H4 (cell line): Measurements from ENCODE around the gene PRPF39. TPM values are rescaled to one million over a fixed set of nuclear protein-coding genes. Genes with fewer than 3 reads are reported as not detected.
"Not testable (repeated sequence)": the region's sequence is repeated elsewhere in the genome, so short reads cannot be mapped to it uniquely, and the experiment has no call there.

Source experiments
- DNase-seq: peaks from one replicate; pipeline ENCODE4 v3.0.0-alpha.2; 2015; ENCODE audit warnings: low spot score
- total RNA-seq: library from RNA; depleted of rRNA; stranded (reverse); fragments of >200 nt; shearing (Covaris generic); gene quantifications from 2 replicates; pipeline ENCODE4 v1.2.3, GENCODE V29; 2014; rRNA removed

PRPF39 gene
- total RNA-seq, 1 experiment from 2014 or later = 13.7 TPM

DNA sequence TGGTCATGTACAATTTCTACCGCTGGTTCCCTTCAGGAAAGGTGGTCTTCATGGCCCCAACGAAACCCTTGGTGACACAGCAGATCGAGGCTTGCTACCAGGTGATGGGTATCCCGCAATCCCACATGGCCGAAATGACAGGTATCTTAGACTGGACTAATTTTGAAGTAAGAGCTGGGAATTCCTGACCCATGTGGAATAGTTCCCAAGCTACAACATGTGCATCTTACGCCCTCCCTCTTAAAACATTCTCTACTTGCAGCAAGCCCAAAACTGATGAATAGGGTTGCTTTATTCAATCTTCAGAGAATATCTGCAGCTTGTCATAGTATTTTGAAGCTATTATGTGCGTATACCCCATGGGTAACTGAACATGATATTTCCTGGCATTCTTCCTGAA, 52.5 kb downstream of the PRPF39 start:
- no peak for DNase-seq

DNA sequence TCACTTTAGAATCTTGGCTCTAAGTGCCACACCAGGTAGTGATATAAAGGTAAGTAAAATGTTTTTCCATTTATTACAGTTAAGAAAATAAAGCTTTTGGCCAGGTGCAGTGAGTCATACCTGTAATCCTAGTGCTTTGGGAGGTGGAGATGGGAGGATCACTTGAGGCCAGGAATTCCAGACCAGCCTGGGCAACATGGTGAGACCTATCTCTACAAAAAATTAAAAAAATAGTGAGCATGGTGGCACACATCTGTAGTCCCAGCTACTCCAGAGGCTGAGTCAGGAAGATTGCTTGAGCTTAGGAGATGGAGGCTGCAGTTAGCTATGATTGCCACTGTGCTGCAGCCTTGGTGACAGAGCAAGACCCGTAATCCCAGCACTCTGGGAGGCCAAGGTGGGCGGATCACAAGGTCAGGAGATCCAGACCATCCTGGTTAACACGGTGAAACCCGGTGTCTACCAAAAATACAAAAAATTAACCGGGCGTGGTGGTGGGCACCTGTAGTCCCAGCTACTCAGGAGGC, 56.8 kb downstream of the PRPF39 start:
- DNase-seq = no peak

DNA sequence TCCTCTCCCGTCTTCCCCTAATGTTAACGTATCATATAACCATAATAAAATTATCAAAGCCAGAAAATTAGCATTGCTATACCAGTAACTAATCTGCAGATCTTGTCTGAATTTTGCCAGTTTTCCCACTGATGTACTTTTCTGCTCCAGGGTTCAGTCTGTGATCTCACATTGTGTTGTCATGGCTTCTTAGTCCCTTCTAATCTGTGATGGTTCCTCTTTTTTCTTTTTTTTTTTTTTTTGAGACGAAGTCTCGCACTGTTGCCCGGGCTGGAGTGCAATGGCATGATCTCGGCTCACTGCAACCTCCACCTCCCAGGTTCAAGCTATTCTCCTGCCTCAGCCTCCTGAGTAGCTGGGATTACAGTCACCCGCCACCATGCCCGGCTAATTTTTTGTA, 58.2 kb downstream of the PRPF39 start:
- DNase-seq = not testable (repeated sequence)

DNA sequence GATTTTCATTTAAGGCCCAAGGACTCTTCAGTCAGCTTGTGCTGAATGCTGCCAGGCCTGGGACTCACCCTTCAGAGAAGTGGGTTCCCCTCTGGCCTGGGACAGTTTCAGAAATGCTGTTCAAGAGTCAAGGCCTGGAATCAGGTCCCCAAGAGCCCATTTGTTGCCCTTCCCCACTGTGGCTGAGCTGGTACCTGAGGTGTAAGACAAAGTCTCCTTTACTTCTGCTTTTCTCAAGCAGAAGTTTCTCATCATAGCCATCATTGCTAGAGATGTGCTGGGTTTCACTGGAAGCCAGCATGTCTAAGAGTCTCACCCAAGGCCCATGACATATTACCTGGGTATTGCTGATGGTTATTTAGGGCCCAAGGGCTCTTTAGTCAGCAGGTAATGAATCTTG, 60.7 kb downstream of the PRPF39 start:
- no peak for DNase-seq

DNA sequence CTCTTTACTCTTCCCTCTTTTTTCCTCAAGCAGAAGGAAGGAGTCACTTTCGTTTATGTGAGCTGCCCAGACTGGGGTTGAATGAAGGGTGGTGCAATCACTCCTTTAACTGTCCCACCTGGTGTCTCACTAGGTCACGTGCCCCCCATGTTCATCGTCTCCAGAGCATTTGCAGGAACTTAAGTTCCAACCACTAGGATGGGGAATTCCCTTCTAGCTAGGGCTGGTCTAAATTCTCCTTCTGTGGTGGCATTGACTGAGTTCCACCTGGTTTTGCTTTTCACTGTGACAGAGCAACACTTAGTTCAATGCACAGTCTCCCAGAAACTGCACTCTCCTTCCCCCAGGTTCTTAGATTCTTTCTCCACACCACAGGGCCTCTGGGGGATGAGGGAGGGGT, 61.3 kb downstream of the PRPF39 start:
- no peak for DNase-seq

DNA sequence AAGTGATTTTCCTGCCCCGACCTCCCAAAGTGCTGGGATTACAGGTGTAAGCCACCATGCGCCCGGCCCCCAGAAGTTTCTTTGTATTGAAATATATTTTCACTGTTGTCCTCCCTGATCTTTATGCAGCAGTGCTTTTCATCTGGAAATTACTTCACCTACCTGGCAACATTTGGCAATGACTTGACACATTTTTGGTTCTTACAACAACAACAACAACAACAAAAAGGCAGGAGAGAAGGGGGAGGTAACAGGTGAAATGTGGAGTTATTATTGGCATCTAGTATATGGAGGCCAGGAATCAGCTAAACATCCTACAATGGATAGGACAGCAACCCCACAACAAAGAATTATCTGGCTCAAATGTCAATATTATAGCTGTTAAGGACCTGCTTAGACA, 65.7 kb downstream of the PRPF39 start:
- DNase-seq = no peak

DNA sequence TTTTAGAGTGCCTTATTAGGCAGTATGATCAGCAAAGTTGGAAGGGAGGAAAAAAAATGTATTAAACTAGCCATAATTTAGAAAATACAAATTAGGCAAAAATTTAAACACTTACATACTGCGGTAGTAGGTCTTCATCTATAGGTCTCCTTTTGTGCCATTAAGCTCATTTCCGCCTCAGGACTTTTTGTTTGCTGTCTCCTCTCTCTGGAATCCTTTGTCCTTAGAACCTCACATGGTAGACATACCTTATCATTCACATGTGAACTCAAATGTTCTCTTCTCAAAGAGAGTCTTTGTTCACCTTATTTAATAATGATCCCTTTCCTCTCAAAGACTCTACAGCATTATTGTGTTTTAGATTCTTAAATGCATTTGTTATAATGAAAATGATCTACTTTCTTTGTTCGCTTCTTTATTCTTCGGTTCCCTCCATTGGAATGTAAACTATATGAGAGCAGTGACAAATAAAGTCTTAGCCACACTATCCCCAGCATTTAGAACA, 66.5 kb downstream of the PRPF39 start:
- DNase-seq = no peak

DNA sequence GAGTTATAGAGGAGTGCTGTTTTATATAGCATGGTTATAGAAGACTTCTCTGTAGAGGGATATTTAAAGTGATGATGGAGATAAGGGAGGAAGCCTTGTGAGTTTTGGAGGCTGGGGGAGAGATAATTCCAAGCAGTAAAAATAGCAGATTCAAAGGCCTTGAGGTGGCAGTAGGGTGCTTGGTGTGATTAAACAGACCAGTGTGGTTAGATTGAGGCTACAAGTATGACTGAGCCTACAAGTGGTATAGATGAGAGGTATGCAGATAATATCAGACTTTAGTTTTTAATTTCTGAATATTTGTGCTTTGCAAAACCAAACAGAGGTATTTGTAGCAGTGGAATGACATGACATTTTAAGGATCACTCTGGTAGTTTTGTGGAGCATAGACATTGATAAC, 72.2 kb downstream of the PRPF39 start:
- DNase-seq = no peak

Other genes with a start within 250 kb of the PRPF39 start
- 2.6 and 4.5 TPM in 2 replicates for gene KLHL28, start 122.2 kb upstream of the PRPF39 start, total RNA-seq
- gene TOGARAM1, start 121.9 kb upstream of the PRPF39 start, total RNA-seq = 8.2 and 12.3 TPM in 2 replicates
- gene FKBP3, start 50.4 kb downstream of the PRPF39 start, total RNA-seq = 48.5 and 65.8 TPM in 2 replicates
- gene FANCM, start 51.8 kb downstream of the PRPF39 start, total RNA-seq = 4.6 and 5.9 TPM in 2 replicates
- 7.3 and 15.8 TPM in 2 replicates for gene MIS18BP1, start 169.1 kb downstream of the PRPF39 start, total RNA-seq